ENCODE results near the gene TMEM201.

The TMEM201 gene

DNA sequence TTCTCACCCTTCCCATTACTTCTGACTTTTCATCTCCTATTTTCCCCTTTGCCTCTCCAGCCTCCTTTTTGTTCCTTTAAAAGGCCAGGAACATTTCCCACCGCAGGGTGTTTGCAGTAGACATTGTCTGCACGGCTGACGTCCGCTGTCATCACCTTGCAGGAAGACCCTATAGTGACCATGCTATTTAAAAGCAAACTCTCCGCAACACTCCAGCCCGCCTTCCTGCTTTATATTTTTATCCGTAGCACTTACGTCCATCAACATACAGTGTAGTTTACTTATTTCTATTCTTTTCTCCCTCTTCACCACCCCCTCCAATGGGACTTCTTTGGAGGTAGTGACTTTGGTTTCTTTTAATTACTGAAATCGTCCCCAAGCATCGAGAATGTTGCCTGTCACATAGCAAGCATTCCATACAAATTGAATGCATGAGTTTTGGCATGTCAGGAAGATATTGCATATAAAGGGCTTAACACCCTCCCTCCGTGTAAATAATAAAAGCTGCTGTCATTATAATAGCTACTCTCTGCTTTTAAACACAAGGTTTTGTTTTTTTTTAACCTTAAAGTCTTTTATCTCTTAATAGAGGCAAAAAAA is 29.7 kb upstream of the TMEM201 start:
- TF ChIP-seq MAX (IDR thresholded peaks at IDR 0.05), result no peak
- no peak for TF ChIP-seq FOXM1 (IDR thresholded peaks at IDR 0.05; ENCODE audit: borderline replicate concordance, low read depth)
- TF ChIP-seq EGR1 (IDR thresholded peaks at IDR 0.05), result no peak
- no peak for TF ChIP-seq USF1 (IDR thresholded peaks at IDR 0.05)
- TF ChIP-seq EP300 (IDR thresholded peaks at IDR 0.05; ENCODE audit: borderline replicate concordance), result no peak
- no peak for TF ChIP-seq TEAD4 (IDR thresholded peaks at IDR 0.05)
- no peak for TF ChIP-seq TCF12 (IDR thresholded peaks at IDR 0.05; ENCODE audit: low read depth)
- TF ChIP-seq ZBTB7A (IDR thresholded peaks at IDR 0.05; ENCODE audit: low read depth), result no peak
- no peak for TF ChIP-seq NFIC (IDR thresholded peaks at IDR 0.05)
- TF ChIP-seq RAD21 (IDR thresholded peaks at IDR 0.05; ENCODE audit: low read depth), result no peak
- TF ChIP-seq CEBPB (IDR thresholded peaks at IDR 0.05), result no peak
- no peak for TF ChIP-seq REST (IDR thresholded peaks at IDR 0.05; ENCODE audit: low read depth)
- TF ChIP-seq TAF1 (IDR thresholded peaks at IDR 0.05; ENCODE audit: low read depth), result no peak
- no peak for TF ChIP-seq CREB1 (IDR thresholded peaks at IDR 0.05; ENCODE audit: low read depth)
- no peak for TF ChIP-seq YY1 (IDR thresholded peaks at IDR 0.05; ENCODE audit: low read depth)

DNA sequence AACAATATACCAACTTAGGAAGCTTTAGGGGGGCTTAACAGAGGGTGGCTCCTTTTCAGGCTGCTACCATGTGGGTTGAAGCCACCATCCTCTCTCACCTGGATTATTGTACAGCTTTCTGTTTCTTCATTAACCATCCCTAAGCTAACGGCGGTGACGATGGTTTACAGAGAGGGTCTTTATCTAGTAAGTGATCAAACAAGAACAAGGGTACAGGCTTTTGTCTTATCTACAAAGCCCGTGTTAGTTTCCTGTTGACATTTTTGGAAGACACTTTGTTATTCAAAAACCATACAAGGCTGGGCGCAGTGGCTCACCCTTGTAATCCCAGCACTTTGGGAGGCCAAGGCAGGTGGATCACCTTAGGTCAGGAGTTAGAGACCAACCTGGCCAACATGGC is 29.0 kb upstream of the TMEM201 start:
- TF ChIP-seq TAF1 (IDR thresholded peaks at IDR 0.05; ENCODE audit: low read depth), result no peak
- TF ChIP-seq ZBTB7A (IDR thresholded peaks at IDR 0.05; ENCODE audit: low read depth), result no peak
- no peak for TF ChIP-seq CREB1 (IDR thresholded peaks at IDR 0.05; ENCODE audit: low read depth)
- TF ChIP-seq EGR1 (IDR thresholded peaks at IDR 0.05), result no peak
- TF ChIP-seq FOXM1 (IDR thresholded peaks at IDR 0.05; ENCODE audit: borderline replicate concordance, low read depth), result no peak
- TF ChIP-seq TCF12 (IDR thresholded peaks at IDR 0.05; ENCODE audit: low read depth), result no peak
- TF ChIP-seq TEAD4 (IDR thresholded peaks at IDR 0.05), result no peak
- TF ChIP-seq NFIC (IDR thresholded peaks at IDR 0.05), result no peak
- TF ChIP-seq RAD21 (IDR thresholded peaks at IDR 0.05; ENCODE audit: low read depth), result no peak

- TF ChIP-seq USF1 (IDR thresholded peaks at IDR 0.05) (no peak), NFIC (IDR thresholded peaks at IDR 0.05) (peak; percentile 86), CEBPB (IDR thresholded peaks at IDR 0.05) (peak; percentile 52; the same call in 1 of the 2 replicates)
Measured at GRCh38 chr1:9561429-9561828, 27.3 kb upstream of the TMEM201 start.

DNA sequence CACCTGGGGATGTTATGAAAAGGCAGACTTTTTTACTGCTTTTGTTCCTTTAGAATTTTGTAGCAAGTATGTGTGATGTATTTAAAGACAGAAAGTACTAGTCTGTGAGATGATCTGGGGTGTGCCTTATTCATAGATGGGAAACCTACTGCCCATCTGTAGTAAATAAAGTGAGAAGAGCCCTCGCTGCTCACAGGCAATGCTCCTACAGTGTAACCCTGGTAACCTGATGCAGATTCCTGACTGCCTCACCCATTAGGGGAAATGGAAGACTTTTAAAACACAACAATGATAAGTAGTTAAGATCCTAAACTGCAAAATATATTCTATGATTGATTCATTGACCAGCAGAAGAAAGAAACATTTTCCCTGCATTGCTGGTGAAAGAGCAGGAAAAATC is 19.4 kb upstream of the TMEM201 start:
- TF ChIP-seq NFIC (IDR thresholded peaks at IDR 0.05), result no peak
- TF ChIP-seq YY1 (IDR thresholded peaks at IDR 0.05; ENCODE audit: low read depth), result no peak
- TF ChIP-seq MAX (IDR thresholded peaks at IDR 0.05), result no peak
- no peak for TF ChIP-seq REST (IDR thresholded peaks at IDR 0.05; ENCODE audit: low read depth)
- no peak for TF ChIP-seq EGR1 (IDR thresholded peaks at IDR 0.05)
- no peak for TF ChIP-seq ZBTB7A (IDR thresholded peaks at IDR 0.05; ENCODE audit: low read depth)
- no peak for TF ChIP-seq CREB1 (IDR thresholded peaks at IDR 0.05; ENCODE audit: low read depth)
- no peak for TF ChIP-seq TAF1 (IDR thresholded peaks at IDR 0.05; ENCODE audit: low read depth)
- no peak for TF ChIP-seq RAD21 (IDR thresholded peaks at IDR 0.05; ENCODE audit: low read depth)

- TF ChIP-seq USF1 (IDR thresholded peaks at IDR 0.05), result no peak
- TF ChIP-seq TCF12 (IDR thresholded peaks at IDR 0.05; ENCODE audit: low read depth), result no peak
- peak; percentile 54 for TF ChIP-seq RAD21 (IDR thresholded peaks at IDR 0.05; ENCODE audit: low read depth)
- no peak for TF ChIP-seq REST (IDR thresholded peaks at IDR 0.05; ENCODE audit: low read depth)
- no peak for TF ChIP-seq EGR1 (IDR thresholded peaks at IDR 0.05)
- TF ChIP-seq EP300 (IDR thresholded peaks at IDR 0.05; ENCODE audit: borderline replicate concordance), result no peak
- no peak for TF ChIP-seq TAF1 (IDR thresholded peaks at IDR 0.05; ENCODE audit: low read depth)
Measured at GRCh38 chr1:9573723-9574122, 15.0 kb upstream of the TMEM201 start.

Measured in Ishikawa (cell line).